GM19463 (cell line): ENCODE data around the gene CMSS1.

ENCODE experiments used
- ATAC-seq: cut with Tn5 transposase; IDR thresholded peaks from one replicate; pipeline ENCODE4 v1.9.1; 2021; ENCODE audit warnings: mild to moderate bottlenecking, moderate library complexity; ENCODE audit not compliant: unreplicated experiment

CMSS1 gene

DNA sequence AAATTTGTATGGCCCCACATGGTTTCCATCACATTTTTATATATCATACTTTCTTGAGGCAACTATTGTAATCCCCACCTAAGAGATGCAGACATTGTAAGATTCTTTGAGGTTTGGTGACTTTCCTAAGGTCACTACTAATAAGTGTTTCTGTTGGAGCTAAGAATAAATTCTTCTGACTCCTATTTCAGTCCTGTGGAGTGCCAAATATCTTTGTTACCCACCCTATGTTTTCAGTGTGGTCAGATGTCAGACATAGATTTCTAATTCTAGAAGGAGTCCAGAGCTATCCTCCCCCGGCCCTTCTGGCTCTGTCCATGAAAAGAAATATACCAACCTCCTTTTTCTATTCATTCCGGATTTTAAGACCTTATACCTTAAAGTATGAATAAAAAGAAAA is 342.9 kb downstream of the CMSS1 start:
- no peak for ATAC-seq

DNA sequence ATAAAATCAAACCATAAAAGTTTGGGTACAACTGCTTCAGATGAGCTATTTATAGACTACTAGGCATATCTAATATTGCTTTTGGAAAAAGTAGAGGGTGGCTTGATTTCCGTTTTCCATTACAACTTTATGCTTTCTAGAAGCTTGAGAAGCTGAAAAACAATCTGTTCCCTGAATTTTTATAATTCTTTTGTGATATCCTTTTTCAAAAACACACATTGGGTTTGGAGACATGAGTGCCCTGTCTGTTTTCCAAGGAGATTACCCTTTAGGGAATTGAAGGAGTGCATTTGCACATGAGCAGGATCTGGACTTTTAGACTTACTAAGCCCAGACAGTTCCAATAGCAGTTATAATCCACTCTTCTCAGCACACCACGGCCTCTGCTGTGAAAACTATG is 346.1 kb downstream of the CMSS1 start:
- no peak for ATAC-seq

DNA sequence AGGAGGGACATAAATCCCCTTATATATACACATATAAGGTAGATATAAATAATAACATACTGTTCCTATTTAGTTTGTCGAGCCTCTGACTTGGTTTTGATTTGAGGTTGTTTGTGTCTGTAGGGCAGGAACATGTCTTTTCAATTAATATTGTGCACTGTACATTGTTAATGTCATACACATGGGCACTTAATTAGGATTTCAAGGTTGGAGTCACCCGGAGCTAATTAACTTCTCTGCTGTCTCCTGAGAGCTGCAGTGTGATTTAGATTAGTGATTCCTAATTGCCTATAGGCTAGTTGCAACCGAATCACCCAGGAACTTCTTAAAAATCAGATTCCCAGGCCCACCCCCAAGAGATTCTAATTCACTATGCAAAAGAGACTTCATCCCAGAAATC is 347.1 kb downstream of the CMSS1 start:
- ATAC-seq: no peak

DNA sequence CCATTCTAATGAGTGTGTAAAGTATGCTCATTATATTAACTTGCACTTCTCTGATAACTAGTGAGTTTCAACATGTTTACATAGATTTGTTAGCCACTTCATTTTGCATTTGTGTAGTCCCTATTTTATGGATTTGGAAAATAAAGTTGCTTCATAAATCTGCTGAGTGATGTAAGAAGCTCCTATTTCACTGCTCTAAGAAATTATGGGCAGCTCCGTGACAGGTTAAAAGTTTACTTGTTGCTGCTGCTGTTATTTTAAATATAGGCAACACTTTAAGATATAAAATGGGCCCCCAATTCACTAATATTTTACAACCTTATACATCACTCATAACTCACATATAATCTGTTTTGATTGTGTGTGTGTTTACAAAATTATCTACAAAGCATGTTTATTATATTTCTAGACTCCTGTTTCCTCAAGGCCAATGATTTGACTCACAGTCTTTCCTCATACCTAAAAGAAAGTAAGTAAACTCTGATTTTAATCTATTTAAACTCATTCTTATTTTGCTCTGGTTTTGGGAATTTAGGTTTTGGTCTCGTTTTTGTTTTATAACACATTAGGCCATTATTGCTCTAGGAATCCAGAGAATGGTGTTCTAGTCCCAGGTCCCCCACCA is 348.4 kb downstream of the CMSS1 start:
- no peak for ATAC-seq

DNA sequence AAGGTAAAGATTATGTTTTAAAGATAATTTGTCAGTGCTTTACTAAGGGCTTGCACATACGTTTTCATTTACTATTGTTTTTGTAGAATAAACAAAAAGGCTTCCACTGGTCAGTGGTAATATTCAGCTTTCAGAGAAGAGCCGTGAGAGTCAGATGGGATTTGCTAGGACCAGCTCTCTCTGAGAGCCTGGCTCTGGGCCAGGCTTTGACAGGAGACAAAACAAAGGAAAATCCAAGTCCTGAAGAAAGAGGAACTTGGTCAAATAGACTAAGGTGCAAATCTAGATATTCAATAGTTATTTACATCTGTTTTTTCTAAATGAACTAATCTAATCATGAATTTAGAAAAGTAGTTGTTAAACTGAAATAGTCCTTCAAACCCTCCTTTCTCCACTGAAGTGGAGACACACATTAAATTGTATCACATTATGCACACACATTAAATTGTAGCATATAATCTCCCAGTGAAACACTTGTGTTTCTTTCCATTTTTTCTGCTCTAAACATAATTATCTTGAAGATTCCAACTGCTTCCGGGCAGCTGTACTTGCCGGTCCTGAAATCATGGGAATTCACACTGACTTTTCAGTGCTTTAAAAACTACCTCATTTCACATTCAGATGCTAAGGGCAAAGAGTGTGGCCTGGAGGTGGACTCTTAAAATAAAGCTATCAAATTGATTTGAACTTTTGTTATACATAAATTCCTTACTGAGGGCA is 351.7 kb downstream of the CMSS1 start:
- ATAC-seq: no peak

DNA sequence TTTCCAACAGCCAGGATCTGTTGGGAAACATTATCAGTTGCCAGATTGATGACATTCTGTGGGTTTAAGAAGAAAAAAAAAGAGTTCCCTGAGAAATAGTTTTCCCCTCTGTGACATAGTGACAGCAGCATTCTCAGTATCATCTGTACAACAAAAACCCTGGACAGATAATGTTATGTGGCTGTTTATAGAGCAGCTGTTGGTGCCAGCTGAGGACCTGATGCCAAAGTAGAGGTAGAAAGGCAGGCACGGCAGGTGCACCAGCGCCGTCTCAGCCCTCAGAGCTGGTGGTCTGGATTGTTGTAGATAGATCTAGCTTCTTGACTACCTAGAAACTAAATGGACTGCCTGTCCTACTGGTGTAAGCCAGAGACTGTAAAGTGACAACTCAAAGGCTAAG is 352.8 kb downstream of the CMSS1 start:
- ATAC-seq: no peak

DNA sequence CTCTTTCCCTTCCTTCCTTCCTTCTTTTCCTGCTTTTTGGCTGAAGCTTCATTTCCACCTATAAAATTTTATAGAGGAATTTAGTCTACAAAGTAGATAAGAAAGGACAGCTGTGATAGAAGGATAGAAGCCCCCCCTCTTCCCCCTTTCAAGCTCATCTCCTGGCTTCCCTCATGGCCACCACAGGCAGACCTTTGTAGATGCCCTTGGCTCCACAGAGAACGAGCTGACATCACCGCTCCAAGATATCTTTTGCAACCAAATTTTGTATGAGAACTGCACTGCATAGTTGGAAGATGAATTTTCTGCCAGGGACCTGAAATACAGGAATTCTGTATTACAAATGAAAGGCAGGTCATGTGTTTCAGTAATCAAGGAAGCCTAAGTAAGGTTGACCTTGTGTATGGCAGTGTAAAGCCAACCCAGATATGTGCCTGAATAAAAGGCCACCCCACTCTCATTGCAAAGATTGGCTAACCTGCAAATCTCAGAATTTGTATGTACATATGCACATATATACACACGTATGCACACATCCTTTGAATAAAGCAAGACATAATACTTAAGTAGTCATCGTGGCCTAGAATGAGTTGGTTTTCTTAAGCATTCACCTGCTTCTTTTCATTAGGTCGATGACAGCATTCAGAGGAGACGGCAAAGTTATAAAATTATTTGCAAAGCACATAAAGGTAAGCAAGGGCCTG is 353.7 kb downstream of the CMSS1 start:
- ATAC-seq: no peak

DNA sequence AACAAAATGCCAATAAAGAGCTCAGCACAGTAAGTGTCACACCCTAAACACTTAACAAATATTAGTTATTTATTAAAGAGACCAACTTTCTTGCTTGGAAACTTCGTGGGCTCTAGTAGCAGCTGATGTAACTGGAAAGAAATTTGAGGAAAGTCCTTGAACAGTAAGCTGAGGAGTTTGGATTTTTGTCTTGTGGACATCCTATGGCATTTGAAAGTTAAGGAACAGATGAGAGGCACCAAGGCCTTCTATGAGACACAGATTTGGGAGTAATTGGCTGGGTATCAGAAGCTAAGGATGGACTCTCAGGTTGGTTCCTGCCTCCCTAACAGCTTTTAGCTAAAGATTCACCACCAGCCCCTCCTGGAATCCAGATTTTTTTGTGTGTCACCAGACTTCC is 356.3 kb downstream of the CMSS1 start:
- ATAC-seq: no peak

DNA sequence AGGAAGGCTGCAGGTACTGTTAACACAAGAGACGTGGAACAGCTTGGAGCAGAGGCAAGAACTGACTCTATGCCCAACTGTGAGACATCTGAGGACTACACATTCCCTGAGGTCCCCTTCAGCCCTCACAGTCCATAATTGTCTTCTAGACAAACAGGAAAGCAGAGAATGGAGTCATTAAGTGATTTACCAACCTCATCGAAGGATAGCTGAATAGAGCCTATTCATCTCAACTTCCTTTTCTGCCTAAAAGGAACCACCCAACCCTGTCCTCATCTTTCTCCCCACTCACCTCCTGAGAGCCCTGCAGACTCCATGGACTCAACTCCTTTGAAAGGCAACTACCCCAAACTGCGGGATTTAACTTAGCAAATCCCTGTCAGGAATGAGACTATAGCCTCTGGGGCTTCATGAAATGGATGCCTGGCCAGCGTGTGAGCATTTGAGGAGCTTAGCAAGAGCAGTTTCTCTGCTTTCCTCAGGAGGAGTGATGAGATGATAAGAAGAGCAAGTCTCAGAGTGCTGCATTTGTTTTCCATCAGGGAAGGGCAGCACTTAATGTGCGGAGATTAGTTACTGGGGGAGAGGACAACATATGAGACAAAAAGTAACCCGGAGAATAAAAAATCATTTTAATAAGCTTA is 358.1 kb downstream of the CMSS1 start:
- ATAC-seq: no peak

DNA sequence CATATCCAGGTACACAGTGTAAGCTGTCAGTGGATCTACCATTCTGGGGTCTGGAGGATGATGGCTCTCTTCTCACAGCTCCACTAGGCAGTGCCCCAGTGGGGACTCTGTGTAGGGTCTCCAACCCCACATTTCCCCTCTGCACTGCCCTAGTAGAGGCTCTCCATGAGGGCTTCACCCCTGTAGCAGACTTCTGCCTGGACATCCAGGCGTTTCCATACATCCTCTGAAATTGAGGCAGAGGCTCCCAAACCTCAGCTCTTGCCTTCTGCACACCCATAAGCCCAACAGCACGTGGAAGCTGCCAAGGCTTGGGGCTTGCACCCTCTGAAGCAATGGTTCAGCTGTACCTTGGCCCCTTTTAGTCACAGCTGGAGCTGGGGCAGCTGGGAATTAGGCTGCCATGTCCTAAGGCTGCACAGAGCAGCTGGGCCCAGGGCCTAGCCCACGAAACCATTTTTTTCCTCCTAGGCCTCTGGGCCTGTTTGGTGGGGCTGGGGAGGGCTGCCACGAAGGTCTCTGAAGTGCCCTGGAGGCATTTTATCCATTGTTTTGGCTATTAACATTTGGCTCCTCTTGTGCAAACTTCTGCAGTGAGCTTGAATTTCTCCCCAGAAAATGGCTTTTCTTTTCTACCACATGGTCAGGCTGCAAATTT is 362.2 kb downstream of the CMSS1 start:
- ATAC-seq: no peak

DNA sequence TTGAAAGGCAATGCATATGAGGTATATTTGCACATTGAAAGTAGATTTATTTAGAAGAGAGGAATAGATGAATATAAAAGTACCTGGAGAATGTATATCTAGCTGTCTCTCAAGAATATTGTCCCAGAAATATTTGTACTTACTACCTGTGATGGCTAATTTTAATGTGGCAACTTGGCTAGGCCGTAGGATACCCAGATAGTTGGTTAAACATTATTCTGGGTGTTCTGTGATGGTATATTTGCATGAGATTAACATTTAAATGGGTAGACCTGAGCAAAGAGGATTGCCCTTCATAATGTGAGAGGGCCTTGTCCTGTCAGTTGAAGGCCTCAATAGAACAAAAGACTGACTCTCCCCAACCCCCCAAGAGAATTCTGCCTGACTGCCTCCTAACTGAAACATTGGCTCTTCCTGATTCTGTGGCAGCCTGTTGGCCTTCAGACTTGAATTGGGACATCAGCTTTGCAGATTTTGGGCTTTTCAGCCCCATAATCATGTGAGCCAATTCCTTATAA is 366.0 kb downstream of the CMSS1 start:
- no peak for ATAC-seq

DNA sequence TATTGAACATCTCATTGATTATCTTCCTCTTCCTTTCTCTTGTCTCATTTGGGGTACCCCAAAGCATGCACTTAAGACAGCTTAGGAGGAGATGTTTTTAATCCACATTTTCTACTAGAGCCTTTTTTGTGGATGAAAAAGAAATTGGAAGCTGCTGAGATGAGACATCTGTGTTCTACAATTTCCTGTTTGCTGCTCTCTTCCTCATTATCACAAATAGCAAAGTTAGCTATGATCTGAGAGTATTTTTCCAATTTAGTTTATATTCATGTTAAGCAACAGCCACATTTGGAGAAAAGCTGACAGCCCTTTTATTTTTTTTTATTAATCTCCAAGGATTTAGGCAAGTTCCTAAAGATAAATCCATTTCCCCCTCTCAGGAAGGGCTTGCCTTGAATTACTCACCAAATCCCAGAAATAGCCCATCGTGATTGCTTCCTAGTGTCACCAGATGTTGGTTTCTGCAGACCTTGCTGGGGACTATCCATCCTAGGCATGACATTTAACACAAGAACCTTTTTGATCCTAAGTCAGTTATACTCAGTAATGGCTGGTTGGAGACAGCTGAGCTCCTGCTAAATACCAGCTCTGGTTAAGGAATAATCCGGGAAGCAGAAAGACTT is 367.4 kb downstream of the CMSS1 start:
- ATAC-seq: no peak

DNA sequence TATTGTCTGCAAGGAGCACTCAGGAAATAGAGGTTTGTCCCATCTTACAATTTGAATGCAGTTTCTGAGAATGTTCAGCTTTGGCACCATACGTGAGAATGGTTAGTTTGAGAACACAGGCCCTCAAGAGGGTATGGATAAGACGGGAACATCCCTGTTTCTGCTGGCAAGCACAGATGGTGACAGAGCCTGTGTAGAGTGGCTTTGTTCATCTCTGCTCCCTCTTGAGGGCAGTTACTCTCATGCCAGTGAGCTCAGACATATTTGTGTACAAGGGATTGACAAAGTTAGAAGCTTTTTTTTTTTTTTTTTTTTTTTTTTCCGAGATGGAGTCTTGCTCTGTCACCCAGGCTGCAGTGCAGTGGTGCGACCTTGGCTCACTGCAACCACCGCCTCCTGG is 368.2 kb downstream of the CMSS1 start:
- no peak for ATAC-seq

DNA sequence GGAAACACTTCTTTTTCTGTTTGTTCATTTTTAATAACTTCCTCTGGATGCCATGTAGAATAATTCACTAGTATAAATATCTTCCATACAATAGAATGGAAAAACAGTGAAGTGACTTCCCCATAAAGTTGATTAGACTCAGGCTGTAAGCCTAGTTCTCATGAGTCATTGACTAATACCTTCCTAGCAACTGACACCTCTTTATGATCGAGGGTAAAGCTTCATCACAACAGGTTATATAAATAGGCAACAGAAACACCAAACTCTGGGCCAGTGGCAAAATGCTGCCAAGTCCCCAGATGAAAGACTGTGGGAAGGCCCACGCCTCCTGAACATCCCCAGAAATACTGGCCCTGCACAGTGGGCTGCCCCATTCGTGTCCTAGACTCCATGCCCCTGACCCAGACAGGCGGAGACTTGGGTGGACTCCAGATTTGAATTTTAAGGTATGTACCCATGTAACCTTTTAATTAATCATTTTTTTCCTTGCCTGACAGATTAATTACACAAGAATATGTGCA is 371.8 kb downstream of the CMSS1 start:
- ATAC-seq: no peak

DNA sequence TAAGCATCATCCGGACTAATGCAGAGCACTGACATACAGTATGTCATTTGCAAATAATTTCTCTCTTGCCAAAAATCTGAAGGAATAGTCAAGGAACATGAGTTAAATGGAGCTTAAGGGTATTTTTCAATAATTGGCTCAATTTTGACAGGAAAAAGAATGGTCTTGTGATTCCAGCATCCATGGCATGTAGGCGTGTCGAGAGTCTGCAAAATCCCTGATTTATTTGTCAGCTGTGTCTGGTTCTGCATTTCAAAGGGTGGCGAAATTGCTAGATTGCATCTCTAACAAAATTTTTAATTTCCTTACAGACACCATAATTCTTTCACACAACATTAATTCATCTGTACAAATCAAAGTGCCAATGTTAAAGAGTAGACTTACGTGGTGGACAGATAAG is 377.7 kb downstream of the CMSS1 start:
- ATAC-seq: no peak

DNA sequence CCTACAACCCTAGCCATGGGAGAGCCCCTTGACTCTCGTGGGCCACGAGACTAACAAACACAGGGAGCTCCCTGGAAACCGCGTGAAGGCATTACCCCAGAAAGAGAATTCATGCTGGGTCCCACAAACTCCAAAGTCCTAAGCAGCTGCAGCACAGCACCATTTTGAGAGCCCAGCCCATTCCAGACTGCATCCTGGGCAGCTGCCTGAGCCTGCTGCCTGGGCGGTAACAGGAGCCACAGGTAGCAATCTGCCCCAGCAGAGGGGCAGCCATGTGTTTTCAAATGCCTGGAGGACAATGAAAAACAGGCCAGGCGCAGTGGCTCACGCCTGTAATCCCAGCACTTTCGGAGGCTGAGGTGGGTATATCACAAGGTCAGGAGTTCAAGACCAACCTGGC is 380.2 kb downstream of the CMSS1 start:
- ATAC-seq: no peak

DNA sequence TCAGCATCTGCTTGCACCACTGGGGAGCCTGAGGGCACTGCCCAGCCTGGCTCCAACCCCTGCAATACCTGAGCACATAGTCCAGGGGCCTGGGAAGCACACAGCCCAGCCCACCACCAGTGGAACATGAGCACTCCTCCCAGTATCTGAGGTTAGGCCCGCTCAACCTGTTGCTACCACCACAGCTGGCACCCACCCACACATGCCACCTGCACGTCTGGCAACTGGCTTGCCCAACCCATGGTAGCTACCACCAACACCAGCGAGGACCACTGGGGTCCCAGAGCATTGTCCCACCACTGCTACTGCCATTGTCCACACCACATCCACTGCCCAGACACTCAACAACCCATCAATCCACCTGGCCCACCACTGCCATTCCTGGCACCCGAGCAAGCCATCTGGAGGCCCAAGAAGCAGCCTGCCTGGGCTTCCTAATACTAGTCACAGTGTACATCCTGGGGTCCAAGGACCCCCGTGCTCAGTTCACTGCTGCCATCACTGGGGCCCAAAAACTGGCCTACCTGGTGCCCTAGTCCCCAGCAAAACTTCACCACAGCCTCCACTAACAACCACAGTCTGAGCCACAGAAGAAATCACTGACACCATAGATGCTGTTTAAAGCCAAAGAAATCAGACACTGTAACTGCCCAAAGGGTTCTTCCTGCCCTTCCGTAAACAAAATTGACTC is 381.1 kb downstream of the CMSS1 start:
- no peak for ATAC-seq

DNA sequence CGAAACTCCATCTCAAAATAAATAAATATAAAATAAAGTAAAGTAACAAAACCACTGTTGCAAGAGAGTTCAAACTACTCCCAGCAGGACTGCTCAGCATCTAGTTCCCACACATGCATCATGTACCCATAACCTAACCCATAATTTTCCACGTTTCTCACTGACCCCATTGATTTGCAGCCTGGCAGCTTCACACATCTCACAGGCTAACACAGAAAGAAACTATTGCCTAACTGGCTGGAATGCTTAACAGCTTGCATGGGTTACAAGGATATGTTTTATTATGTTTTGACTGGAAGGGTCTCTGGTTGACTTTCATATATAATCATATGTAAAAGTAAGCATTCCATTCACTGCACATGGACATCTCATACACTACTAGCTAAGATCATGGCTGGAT is 387.5 kb downstream of the CMSS1 start:
- ATAC-seq: no peak

DNA sequence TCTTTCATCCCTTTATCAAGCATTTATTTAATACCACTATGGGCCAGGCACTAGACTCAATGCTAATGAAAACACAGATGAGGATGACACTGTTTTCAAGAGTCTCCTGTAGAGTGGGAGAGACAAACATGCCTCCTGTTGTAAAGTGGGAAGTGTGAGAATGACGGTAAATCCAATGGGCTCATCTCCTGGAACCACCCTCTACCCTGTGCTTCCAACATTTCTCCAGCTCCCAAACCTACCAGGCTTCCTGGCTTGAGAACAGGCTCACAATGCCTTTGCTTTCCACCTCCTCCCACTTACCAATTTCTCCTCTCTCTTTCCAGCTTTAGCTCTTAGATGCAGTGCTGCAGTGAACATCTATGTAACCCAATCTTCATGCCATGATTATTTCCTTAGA is 389.0 kb downstream of the CMSS1 start:
- ATAC-seq: no peak

DNA sequence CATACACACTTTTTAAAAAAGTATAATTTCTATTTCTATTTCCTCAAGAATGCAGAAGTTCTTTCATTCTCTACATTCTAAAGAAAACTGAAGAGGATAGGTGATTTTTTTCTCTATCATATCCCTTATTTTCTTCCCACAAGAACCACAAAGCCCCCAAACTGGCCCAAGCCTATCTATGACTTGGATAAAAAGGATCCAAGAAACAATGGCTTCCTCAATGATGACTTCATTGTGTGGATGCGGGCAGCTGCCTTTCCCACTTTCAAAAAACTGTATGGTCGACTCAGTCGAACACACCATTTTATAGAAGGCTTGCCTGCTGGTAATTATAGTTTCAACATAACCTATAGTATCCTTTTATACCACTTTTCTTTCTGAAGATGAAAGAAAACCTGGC is 390.2 kb downstream of the CMSS1 start:
- no peak for ATAC-seq
